PC-9 (cell line): ENCODE data around the gene SLC5A7. TPM values are rescaled to one million over a fixed set of nuclear protein-coding genes. Genes with fewer than 3 reads are reported as not detected.

Source experiments
- BruUV-seq: library from RNA; stranded (reverse); fragments of 400-500 nt; replicated peaks from 2 replicates; lab custom pipeline; 2021; lab: Mats Ljungman, UMichigan
- CTCF ChIA-PET: fragments of 300-600 bp; sonication (Branson Sonifier 250); formaldehyde crosslinking; loops from one replicate; lab custom pipeline; 2022; ENCODE audit warnings: antibody characterized with exemption; lab: Charles Lee
- POLR2A ChIA-PET: fragments of 300-600 bp; sonication (Branson Sonifier 250); formaldehyde crosslinking; loops from one replicate; lab custom pipeline; 2022; ENCODE audit warnings: antibody characterized with exemption; ENCODE audit not compliant: unreplicated experiment; lab: Charles Lee
- DNase-seq, 2 experiments: peaks; one replicate each; pipeline versions ENCODE4 v3.0.0 to v3.0.0-alpha.2; 2015 to 2022; ENCODE audit warnings: mixed read lengths in 1 of 2
- H2AFZ ChIP-seq: fragments of 200-600 bp; sonication (generic); 2 replicates; pipeline ENCODE4 v1.8.1; 2017; ENCODE audit warnings: antibody characterized with exemption
- H3F3A ChIP-seq: fragments of 200-600 bp; sonication (generic); 2 replicates; pipeline ENCODE4 v1.8.1; 2017; ENCODE audit warnings: antibody characterized with exemption, mild to moderate bottlenecking, low read depth; ENCODE audit not compliant: insufficient read depth
- H3K27ac ChIP-seq: fragments of 200-600 bp; sonication (generic); 2 replicates; pipeline ENCODE4 v1.6.1; 2016; ENCODE audit warnings: mixed run types
- H3K27me3 ChIP-seq: fragments of 200-600 bp; sonication (generic); 2 replicates; pipeline ENCODE4 v1.6.1; 2016; ENCODE audit warnings: low read depth, mixed run types; ENCODE audit not compliant: insufficient read depth
- H3K36me3 ChIP-seq: fragments of 200-600 bp; sonication (generic); 2 replicates; pipeline ENCODE4 v1.6.1; 2016; ENCODE audit warnings: low read depth, mixed run types
- H3K4me1 ChIP-seq: fragments of 200-600 bp; sonication (generic); replicated peaks from 2 replicates; pipeline ENCODE4 v1.6.1; 2016; ENCODE audit warnings: mixed run types; ENCODE audit not compliant: insufficient read depth
- H3K4me2 ChIP-seq: fragments of 200-600 bp; sonication (generic); 2 replicates; pipeline ENCODE4 v1.6.1; 2017; ENCODE audit warnings: mixed run types
- H3K4me3 ChIP-seq: fragments of 200-600 bp; sonication (generic); 2 replicates; pipeline ENCODE4 v1.6.1; 2016; ENCODE audit warnings: mixed run types
- H3K79me2 ChIP-seq: fragments of 200-600 bp; sonication (generic); 2 replicates; pipeline ENCODE4 v1.6.1; 2017; ENCODE audit warnings: low read depth, mixed run types
- H3K9me2 ChIP-seq: fragments of 200-600 bp; sonication (generic); 2 replicates; pipeline ENCODE4 v1.8.1; 2017; ENCODE audit warnings: mild to moderate bottlenecking; ENCODE audit not compliant: insufficient read depth
- H3K9me3 ChIP-seq: fragments of 200-600 bp; sonication (generic); 2 replicates; pipeline ENCODE4 v1.8.1; 2016; ENCODE audit warnings: low read depth; ENCODE audit not compliant: insufficient read depth
- H4K20me1 ChIP-seq: fragments of 200-600 bp; sonication (generic); 2 replicates; pipeline ENCODE4 v1.8.1; 2017; ENCODE audit not compliant: insufficient read depth
- EZH2 ChIP-seq: fragments of 200-600 bp; sonication (generic); IDR thresholded peaks from 2 replicates; pipeline ENCODE4 v1.8.0; 2017; ENCODE audit warnings: antibody characterized with exemption, low read depth
- intact Hi-C: fragments of 100-400 bp; cut with micrococcal nuclease; formaldehyde crosslinking; loops from one replicate; pipeline ENCODE4 v1.10.0; 2022; ENCODE audit not compliant: unreplicated experiment
- total RNA-seq: library from RNA; stranded (reverse); gene quantifications from 2 replicates; pipeline ENCODE4 v1.2.3, GENCODE V29; 2021
- TF ChIP-seq, protein P1 (sequence below): fragments of 200-600 bp; sonication (generic); conservative IDR thresholded peaks from 2 replicates; pipeline ENCODE4 v1.6.1; 2017; ENCODE audit warnings: mixed run types, antibody characterized with exemption, mild to moderate bottlenecking, moderate library complexity

SLC5A7 gene
- total RNA-seq, 1 experiment from 2014 or later = not detected

DNA sequence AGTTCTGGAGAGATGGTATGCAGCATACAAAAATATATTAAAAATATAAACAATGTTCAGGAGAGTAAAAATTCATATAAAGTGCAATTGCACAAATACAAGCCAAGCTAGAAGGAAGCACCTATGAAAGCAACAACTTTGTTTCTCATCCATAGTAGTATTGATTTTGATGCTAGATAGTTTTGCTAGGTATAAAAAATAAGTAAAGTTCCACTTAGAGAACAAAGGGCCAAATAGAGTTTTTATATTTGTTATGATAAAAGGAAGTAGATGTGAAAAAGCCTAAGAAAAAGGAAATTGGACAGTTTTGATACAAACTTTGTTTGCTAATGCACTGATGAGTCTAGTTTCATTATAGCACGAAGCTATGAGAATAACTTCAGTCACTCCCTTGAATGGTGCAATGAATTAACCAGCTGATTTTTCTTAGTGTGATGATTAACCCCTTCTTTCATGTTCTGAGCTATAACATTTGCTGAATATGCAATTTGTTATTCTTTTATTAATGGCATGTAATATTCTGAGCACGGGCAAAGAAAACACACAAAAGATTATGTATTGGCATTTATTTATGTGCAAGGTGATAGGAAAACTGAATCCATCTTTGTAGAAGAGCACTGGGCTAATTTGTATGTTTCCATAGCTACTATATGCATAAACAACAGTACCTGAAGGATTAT, 24.7 kb downstream of the SLC5A7 start:
- ChIA-PET CTCF (no interaction called here), POLR2A (no interaction called here)
- no peak overlapping the region for H3K4me3 ChIP-seq
- H3K4me1 ChIP-seq = no peaks in the 10 kb centered on the region
- H2AFZ ChIP-seq = no peak overlapping the region
- intact Hi-C loops = no loop called here
- no peak for DNase-seq
- no peaks in the 10 kb centered on the region for H3F3A ChIP-seq
- H3K27me3 ChIP-seq = no peaks in the 10 kb centered on the region
- TF ChIP-seq EZH2 = no peak
- TF ChIP-seq, protein P1, sequence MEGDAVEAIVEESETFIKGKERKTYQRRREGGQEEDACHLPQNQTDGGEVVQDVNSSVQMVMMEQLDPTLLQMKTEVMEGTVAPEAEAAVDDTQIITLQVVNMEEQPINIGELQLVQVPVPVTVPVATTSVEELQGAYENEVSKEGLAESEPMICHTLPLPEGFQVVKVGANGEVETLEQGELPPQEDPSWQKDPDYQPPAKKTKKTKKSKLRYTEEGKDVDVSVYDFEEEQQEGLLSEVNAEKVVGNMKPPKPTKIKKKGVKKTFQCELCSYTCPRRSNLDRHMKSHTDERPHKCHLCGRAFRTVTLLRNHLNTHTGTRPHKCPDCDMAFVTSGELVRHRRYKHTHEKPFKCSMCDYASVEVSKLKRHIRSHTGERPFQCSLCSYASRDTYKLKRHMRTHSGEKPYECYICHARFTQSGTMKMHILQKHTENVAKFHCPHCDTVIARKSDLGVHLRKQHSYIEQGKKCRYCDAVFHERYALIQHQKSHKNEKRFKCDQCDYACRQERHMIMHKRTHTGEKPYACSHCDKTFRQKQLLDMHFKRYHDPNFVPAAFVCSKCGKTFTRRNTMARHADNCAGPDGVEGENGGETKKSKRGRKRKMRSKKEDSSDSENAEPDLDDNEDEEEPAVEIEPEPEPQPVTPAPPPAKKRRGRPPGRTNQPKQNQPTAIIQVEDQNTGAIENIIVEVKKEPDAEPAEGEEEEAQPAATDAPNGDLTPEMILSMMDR = no peak
- H4K20me1 ChIP-seq = no peaks in the 10 kb centered on the region
- H3K9me3 ChIP-seq = 0 out of 2 replicates have a peak, but pooled peaks cover 4% of the 10 kb centered on the region
- H3K27ac ChIP-seq = no peak overlapping the region
- no peaks in the 10 kb centered on the region for H3K9me2 ChIP-seq
- no peak overlapping the region for H3K4me2 ChIP-seq
- no TSS peak for BruUV-seq
- H3K79me2 ChIP-seq = no peaks in the 10 kb centered on the region
- no peaks in the 10 kb centered on the region for H3K36me3 ChIP-seq

DNA sequence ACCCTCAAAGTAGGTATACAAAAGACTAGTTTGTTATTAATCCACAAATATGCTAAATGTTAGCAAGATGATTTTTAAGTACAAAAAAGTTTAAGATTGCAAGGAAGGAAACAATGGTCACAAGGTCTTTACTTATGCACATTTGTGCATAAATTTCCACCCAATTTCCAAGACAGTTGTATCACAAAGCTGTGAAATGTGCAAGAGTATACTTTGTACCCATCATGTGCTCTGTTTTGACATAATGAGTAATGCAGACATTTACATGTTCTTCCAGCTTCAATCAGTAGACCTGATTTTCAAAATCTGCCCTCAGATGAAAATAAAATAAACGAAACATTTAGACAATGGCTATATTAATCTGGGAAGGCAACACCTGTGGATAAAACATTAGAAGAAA, 27.0 kb downstream of the SLC5A7 start:
- Histone ChIP-seq H3K27ac (no peak overlapping the region), H3K9me2 (no peaks in the 10 kb centered on the region), H3K4me3 (no peak overlapping the region), H3K27me3 (no peaks in the 10 kb centered on the region), H3K4me1 (no peaks in the 10 kb centered on the region), H4K20me1 (no peaks in the 10 kb centered on the region), H3K9me3 (0 out of 2 replicates have a peak, but pooled peaks cover 4% of the 10 kb centered on the region), H3K79me2 (no peaks in the 10 kb centered on the region), H3F3A (no peaks in the 10 kb centered on the region), H3K4me2 (no peak overlapping the region), H3K36me3 (no peaks in the 10 kb centered on the region), H2AFZ (no peak overlapping the region)
- CTCF ChIA-PET = no interaction called here
- DNase-seq = no peak
- no TSS peak for BruUV-seq
- intact Hi-C loops = no loop called here
- TF ChIP-seq EZH2 = no peak
- TF ChIP-seq, protein P1 = no peak
- POLR2A ChIA-PET = no interaction called here

DNA sequence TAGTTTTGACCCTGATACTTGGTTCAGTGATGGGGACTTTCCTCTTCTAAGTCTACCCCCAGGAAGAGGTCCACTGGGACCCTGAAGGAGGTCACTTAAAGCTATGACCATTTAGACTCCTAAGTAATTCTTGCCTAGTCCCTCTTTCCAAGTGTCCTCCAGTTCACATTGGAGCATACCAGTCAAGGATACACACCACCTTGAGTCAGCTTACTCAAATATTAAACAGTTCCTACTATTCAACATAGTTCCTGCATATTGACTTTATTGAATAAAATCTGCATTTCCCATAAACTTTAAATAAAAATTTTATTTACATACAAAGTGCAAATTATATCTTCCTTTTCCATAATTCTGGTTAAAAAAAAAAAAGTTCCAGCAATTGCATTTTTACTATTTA, 36.3 kb downstream of the SLC5A7 start:
- CTCF ChIA-PET = no interaction called here
- H3K27me3 ChIP-seq = no peaks in the 10 kb centered on the region
- H3K4me3 ChIP-seq = no peak overlapping the region
- H2AFZ ChIP-seq = no peak overlapping the region
- H3K4me2 ChIP-seq = no peak overlapping the region
- intact Hi-C loops = no loop called here
- no peaks in the 10 kb centered on the region for H3K36me3 ChIP-seq
- H3F3A ChIP-seq = no peaks in the 10 kb centered on the region
- POLR2A ChIA-PET = no interaction called here
- BruUV-seq = no TSS peak
- DNase-seq = no peak
- no peaks in the 10 kb centered on the region for H3K9me3 ChIP-seq
- no peaks in the 10 kb centered on the region for H3K4me1 ChIP-seq
- H3K79me2 ChIP-seq = no peaks in the 10 kb centered on the region
- H3K9me2 ChIP-seq = no peaks in the 10 kb centered on the region
- no peaks in the 10 kb centered on the region for H4K20me1 ChIP-seq
- H3K27ac ChIP-seq = no peak overlapping the region
- no peak for TF ChIP-seq EZH2
- TF ChIP-seq, protein P1 = no peak
